HCT116 (cell line): Measurements from ENCODE around the gene GNG12. TPM values are rescaled to one million over a fixed set of nuclear protein-coding genes. Genes with fewer than 3 reads are reported as not detected.

ENCODE experiments used
- ATAC-seq: fragments of 200-7000 bp; cut with Tn5 transposase; 2 replicates; pipeline ENCODE4 v1.9.1; 2020; ENCODE audit warnings: mild to moderate bottlenecking, moderate library complexity
- BruUV-seq: library from RNA; stranded (reverse); fragments of 400-500 nt; replicated peaks from 2 replicates; lab custom pipeline; 2021; lab: Mats Ljungman, UMichigan
- CTCF ChIA-PET: fragments of 300-600 bp; sonication (Branson Sonifier 250); formaldehyde crosslinking; loops from one replicate; lab custom pipeline; 2021; ENCODE audit warnings: antibody characterized with exemption; lab: Charles Lee
- POLR2A ChIA-PET: fragments of 300-600, 350-600 bp; sonication (Branson Sonifier 250); formaldehyde crosslinking; loops from one replicate; lab custom pipeline; 2021; ENCODE audit warnings: antibody characterized with exemption; lab: Charles Lee
- RAD21 ChIA-PET, 2 experiments: fragments of 300-600 bp; sonication (Branson Sonifier 250); formaldehyde crosslinking; loops; one replicate each; lab custom pipeline; 2023; ENCODE audit warnings: low total read pairs in 2 of 2; ENCODE audit not compliant: uncharacterized antibody in 2 of 2, unreplicated experiment in 2 of 2, low non-redundant PET in 1 of 2; lab: Charles Lee
- DNase-seq: peaks from one replicate; pipeline ENCODE4 v3.0.0-alpha.2; 2010; ENCODE audit warnings: low read depth, low spot score
- H2AFZ ChIP-seq: fragments of 200-600 bp; shearing (Covaris generic), sonication (generic); 2 replicates; pipeline ENCODE4 v1.6.1; 2017; ENCODE audit warnings: low read depth, mixed run types, mixed read lengths, antibody characterized with exemption, low read length; ENCODE audit not compliant: poor library complexity, severe bottlenecking
- H3K27ac ChIP-seq: 2 replicates; pipeline ENCODE4 v1.5.1; 2012; ENCODE audit warnings: low read depth, low read length
- H3K27me3 ChIP-seq: fragments of 200-600 bp; sonication (generic); 2 replicates; pipeline ENCODE4 v1.6.1; 2016; ENCODE audit warnings: mixed run types, low read length, mixed read lengths; ENCODE audit not compliant: insufficient read depth
- H3K36me3 ChIP-seq, 2 experiments: fragments of 200-500 bp in 1 of 2; fragments of 200-600 bp in 1 of 2; sonication (Bioruptor generic) in 1 of 2; sonication (generic) in 1 of 2; 2 replicates each; pipeline versions ENCODE4 v1.5.1 to v1.6.1; 2014 to 2016; ENCODE audit warnings: low read length in 2 of 2, inconsistent platforms in 1 of 2, mixed read lengths in 1 of 2, mixed run types in 1 of 2; ENCODE audit not compliant: insufficient read depth in 2 of 2, control insufficient read depth in 1 of 2
- H3K4me1 ChIP-seq, 2 experiments: fragments of 200-600 bp in 1 of 2; sonication (generic) in 1 of 2; 2 replicates each; pipeline versions ENCODE4 v1.5.1 to v1.6.1; 2012 to 2017; ENCODE audit warnings: low read length in 2 of 2, inconsistent platforms in 1 of 2, mild to moderate bottlenecking in 1 of 2, mixed read lengths in 1 of 2, mixed run types in 1 of 2, moderate library complexity in 1 of 2; ENCODE audit not compliant: insufficient read depth in 2 of 2, control insufficient read depth in 1 of 2
- H3K4me2 ChIP-seq: fragments of 200-600 bp; sonication (generic); 2 replicates; pipeline ENCODE4 v1.6.1; 2017; ENCODE audit warnings: mixed run types, low read length, mixed read lengths
- H3K4me3 ChIP-seq, 2 experiments: fragments of 200-600 bp in 1 of 2; sonication (generic) in 1 of 2; replicated peaks in 1 of 2; 2 replicates each; pipeline ENCODE4 v1.5.1; 2011 to 2016; ENCODE audit warnings: low read length in 2 of 2, control low read depth in 1 of 2, low read depth in 1 of 2, mild to moderate bottlenecking in 1 of 2, mixed read lengths in 1 of 2, mixed run types in 1 of 2
- H3K79me2 ChIP-seq: fragments of 200-600 bp; sonication (generic); 2 replicates; pipeline ENCODE4 v1.6.1; 2017; ENCODE audit warnings: mild to moderate bottlenecking, mixed run types, low read length, moderate library complexity, mixed read lengths; ENCODE audit not compliant: insufficient read depth
- H3K9ac ChIP-seq: fragments of 200-600 bp; sonication (generic); 2 replicates; pipeline ENCODE4 v1.6.1; 2016; ENCODE audit warnings: low read length, mixed read lengths
- H3K9me2 ChIP-seq: fragments of 200-600 bp; sonication (generic), shearing (Covaris generic); 2 replicates; pipeline ENCODE4 v1.6.1; 2017; ENCODE audit warnings: mixed run types, mild to moderate bottlenecking, moderate library complexity; ENCODE audit not compliant: insufficient read depth
- H3K9me3 ChIP-seq, 2 experiments: fragments of 200-500 bp in 1 of 2; fragments of 200-600 bp in 1 of 2; sonication (Bioruptor generic) in 1 of 2; sonication (generic) in 1 of 2; 2 replicates each; pipeline ENCODE4 v1.6.1; 2014 to 2017; ENCODE audit warnings: low read length in 2 of 2, mixed read lengths in 2 of 2, inconsistent platforms in 1 of 2, low read depth in 1 of 2, mild to moderate bottlenecking in 1 of 2, mixed run types in 1 of 2, moderate library complexity in 1 of 2; ENCODE audit not compliant: control insufficient read depth in 1 of 2, insufficient read depth in 1 of 2
- H4K20me1 ChIP-seq: fragments of 200-600 bp; sonication (generic), shearing (Covaris generic); 2 replicates; pipeline ENCODE4 v1.6.1; 2017; ENCODE audit warnings: mixed run types, mild to moderate bottlenecking, moderate library complexity; ENCODE audit not compliant: insufficient read depth
- ATF3 ChIP-seq: IDR thresholded peaks from 2 replicates; pipeline ENCODE4 v1.6.1; 2012
- CEBPB ChIP-seq: IDR thresholded peaks from 2 replicates; pipeline ENCODE4 v1.6.1; 2012; ENCODE audit warnings: low read depth
- EGR1 ChIP-seq: IDR thresholded peaks from 2 replicates; pipeline ENCODE4 v1.6.1; 2012; ENCODE audit warnings: low read depth
- ELF1 ChIP-seq: IDR thresholded peaks from 2 replicates; pipeline ENCODE4 v1.6.1; 2012; ENCODE audit warnings: low read depth, borderline replicate concordance
- EZH2 ChIP-seq: fragments of 200-600 bp; sonication (generic); IDR thresholded peaks from 2 replicates; pipeline ENCODE4 v1.6.1; 2017; ENCODE audit warnings: antibody characterized with exemption, mixed run types
- EZH2phosphoT487 ChIP-seq: fragments of 200-600 bp; IDR thresholded peaks from 2 replicates; pipeline ENCODE4 v1.6.1; 2018; ENCODE audit warnings: antibody characterized with exemption, borderline replicate concordance
- FOSL1 ChIP-seq: IDR thresholded peaks from 2 replicates; pipeline ENCODE4 v1.6.1; 2012; ENCODE audit warnings: low read depth
- JUND ChIP-seq: IDR thresholded peaks from 2 replicates; pipeline ENCODE4 v1.6.1; 2012
- POLR2A ChIP-seq: IDR thresholded peaks from 2 replicates; pipeline ENCODE4 v1.7.0; 2011; ENCODE audit warnings: borderline replicate concordance; ENCODE audit not compliant: insufficient read depth, insufficient read length; ENCODE audit errors: extremely low read depth
- POLR2AphosphoS5 ChIP-seq: IDR thresholded peaks from 2 replicates; pipeline ENCODE4 v1.6.1; 2011; ENCODE audit warnings: mild to moderate bottlenecking, low read depth, low read length, moderate library complexity
- REST ChIP-seq: IDR thresholded peaks from 2 replicates; pipeline ENCODE4 v1.6.1; 2012; ENCODE audit warnings: low read depth
- SIN3A ChIP-seq: IDR thresholded peaks from 2 replicates; pipeline ENCODE4 v1.6.1; 2012; ENCODE audit warnings: low read depth
- SP1 ChIP-seq: IDR thresholded peaks from 2 replicates; pipeline ENCODE4 v1.6.1; 2012; ENCODE audit warnings: low read depth
- YY1 ChIP-seq: IDR thresholded peaks from 2 replicates; pipeline ENCODE4 v1.6.1; 2011; ENCODE audit warnings: low read length, low read depth, moderate library complexity, mild to moderate bottlenecking; ENCODE audit not compliant: insufficient replicate concordance; ENCODE audit errors: extremely low read depth
- ZFX ChIP-seq: fragments of 450-650 bp; IDR thresholded peaks from 2 replicates; pipeline ENCODE4 v1.6.1; 2017
- ZNF274 ChIP-seq: fragments of 200-500 bp; sonication (Bioruptor generic); IDR thresholded peaks from 2 replicates; pipeline ENCODE4 v1.6.1; 2014; ENCODE audit warnings: mild to moderate bottlenecking, low read depth, low read length, inconsistent platforms
- intact Hi-C: fragments of 100-400 bp; cut with micrococcal nuclease; formaldehyde crosslinking; loops from 2 replicates; pipeline ENCODE4 v1.10.0; 2022
- total RNA-seq: library from RNA; stranded (reverse); gene quantifications from one replicate; pipeline ENCODE4 v1.2.1, GENCODE V29; 2021; ENCODE audit not compliant: unreplicated experiment

The GNG12 gene
- total RNA-seq, 1 experiment from 2014 or later: 49.6 TPM

- ChIA-PET RAD21 (no interaction called here), CTCF (interaction anchor here (0.7 kb wide), 1 partner anchor 75 kb away, joined by 6 read pairs; no protein-coding TSS in a partner anchor), POLR2A (interaction anchor here (0.7 kb wide), 2 partner anchors 41 to 325 kb away, joined by 3 to 7 read pairs; no protein-coding TSS in a partner anchor)
- DNase-seq (no peak), ATAC-seq (no peak)
- Histone ChIP-seq H3K27me3 (no peaks in the 10 kb centered on the region), H3K79me2 (peaks cover 59% of the 10 kb centered on the region), H3K36me3 (no peaks in the 10 kb centered on the region), H3K4me2 (no peak overlapping the region), H3K4me3 (no peak overlapping the region), H2AFZ (no peak overlapping the region), H3K9me3 (no peaks in the 10 kb centered on the region), H3K27ac (no peak overlapping the region), H3K9ac (no peak overlapping the region), H3K9me2 (no peaks in the 10 kb centered on the region), H3K4me1 (peaks cover 3 to 12% of the 10 kb centered on the region in 2 experiments; a peak in 2 of 4 replicates), H4K20me1 (no peaks in the 10 kb centered on the region)
- intact Hi-C loops: no loop called here
- BruUV-seq: no TSS peak
- TF ChIP-seq EZH2 (no peak), SP1 (no peak), ELF1 (no peak), POLR2AphosphoS5 (no peak), ATF3 (no peak), ZNF274 (no peak)
Measured at GRCh38 chr1:67818162-67818561, 15.1 kb downstream of the GNG12 start.

- Histone ChIP-seq H3K79me2 (peaks cover 57% of the 10 kb centered on the region), H3K4me1 (peaks cover 3 to 12% of the 10 kb centered on the region in 2 experiments; a peak in 2 of 4 replicates), H3K27ac (no peak overlapping the region), H4K20me1 (no peaks in the 10 kb centered on the region), H3K9me3 (no peaks in the 10 kb centered on the region), H3K9me2 (no peaks in the 10 kb centered on the region), H3K9ac (no peak overlapping the region), H2AFZ (no peak overlapping the region), H3K27me3 (no peaks in the 10 kb centered on the region), H3K4me3 (no peak overlapping the region), H3K36me3 (no peaks in the 10 kb centered on the region), H3K4me2 (no peak overlapping the region)
- ATAC-seq: no peak
- POLR2A ChIA-PET: no interaction called here
- no TSS peak for BruUV-seq
- no peak for DNase-seq
- CTCF ChIA-PET: no interaction called here
- intact Hi-C loops: no loop called here
- RAD21 ChIA-PET: no interaction called here
- TF ChIP-seq SIN3A (no peak), ATF3 (no peak), ZFX (no peak), ELF1 (no peak), POLR2A (no peak), CEBPB (no peak), EZH2phosphoT487 (no peak), REST (no peak), YY1 (no peak), JUND (no peak), EGR1 (no peak), FOSL1 (no peak)
Measured at GRCh38 chr1:67817319-67817718, 15.9 kb downstream of the GNG12 start.
